HepG2 (cell line): Measurements from ENCODE around the gene ZBTB47. TPM values are rescaled to one million over a fixed set of nuclear protein-coding genes. Genes with fewer than 3 reads are reported as not detected.

ENCODE experiments used
- CBX1 ChIP-seq: IDR thresholded peaks from one replicate; pipeline ENCODE4 v1.6.1; 2016; ENCODE audit warnings: antibody characterized with exemption, low read depth
- CENPX ChIP-seq: sonication (generic); formaldehyde crosslinking; IDR thresholded peaks from 2 replicates; pipeline ENCODE4 v1.9.0; 2021; ENCODE audit warnings: mild to moderate bottlenecking, missing genetic modification reagents, moderate library complexity
- CTCF ChIP-seq: sonication (generic); formaldehyde crosslinking; IDR thresholded peaks from 2 replicates; pipeline ENCODE4 v1.5.0; 2020; ENCODE audit warnings: mild to moderate bottlenecking, missing genetic modification reagents, moderate library complexity
- HNRNPK ChIP-seq: fragments of 200-400 bp; formaldehyde crosslinking; IDR thresholded peaks from 2 replicates; pipeline ENCODE4 v1.6.1; 2018; ENCODE audit warnings: low read length, low read depth, moderate library complexity, mild to moderate bottlenecking; ENCODE audit not compliant: poor library complexity, severe bottlenecking
- KLF6 ChIP-seq: IDR thresholded peaks from 2 replicates; pipeline ENCODE4 v1.8.0; 2016; ENCODE audit warnings: missing biosample characterization, missing genetic modification reagents
- MAFK ChIP-seq, 2 experiments: IDR thresholded peaks in 1 of 2; conservative IDR thresholded peaks in 1 of 2; 2 replicates each; pipeline ENCODE4 v1.6.1; 2011; ENCODE audit warnings: improper control_type of control experiment in 2 of 2, low read length in 2 of 2
- PHF20 ChIP-seq: sonication (generic); formaldehyde crosslinking; IDR thresholded peaks from 2 replicates; pipeline ENCODE4 v1.5.0; 2020; ENCODE audit warnings: mild to moderate bottlenecking, missing genetic modification reagents
- PHF21A ChIP-seq: sonication (generic); formaldehyde crosslinking; IDR thresholded peaks from 2 replicates; pipeline ENCODE4 v1.5.0; 2020; ENCODE audit warnings: mild to moderate bottlenecking, missing genetic modification reagents
- POLR2A ChIP-seq, 2 experiments: IDR thresholded peaks; 2 replicates each; pipeline ENCODE4 v1.6.1; 2011; ENCODE audit warnings: low read depth in 2 of 2, low read length in 2 of 2, mild to moderate bottlenecking in 1 of 2, moderate library complexity in 1 of 2; ENCODE audit not compliant: insufficient read depth in 1 of 2
- PRMT3 ChIP-seq: sonication (generic); formaldehyde crosslinking; IDR thresholded peaks from 2 replicates; pipeline ENCODE4 v1.8.1; 2022; ENCODE audit warnings: low read depth, mild to moderate bottlenecking, moderate library complexity, missing genetic modification reagents, borderline replicate concordance
- SIN3A ChIP-seq: IDR thresholded peaks from 2 replicates; pipeline ENCODE4 v1.6.1; 2011; ENCODE audit warnings: low read depth, mild to moderate bottlenecking, control low read depth, low read length, borderline replicate concordance
- SMC3 ChIP-seq: IDR thresholded peaks from 2 replicates; pipeline ENCODE4 v1.6.1; 2011; ENCODE audit warnings: low read length, improper control_type of control experiment
- STAG1 ChIP-seq: sonication (generic); formaldehyde crosslinking; IDR thresholded peaks from 2 replicates; pipeline ENCODE4 v1.4.0; 2020; ENCODE audit warnings: missing genetic modification reagents
- TMF1 ChIP-seq: sonication (generic); formaldehyde crosslinking; IDR thresholded peaks from 2 replicates; pipeline ENCODE4 v1.8.1; 2022; ENCODE audit warnings: low read depth, missing genetic modification reagents
- ZFAT ChIP-seq: sonication (generic); formaldehyde crosslinking; conservative IDR thresholded peaks from 2 replicates; pipeline ENCODE4 v1.8.1; 2023; ENCODE audit warnings: missing genetic modification reagents, inconsistent platforms
- ZFP90 ChIP-seq: sonication (generic); formaldehyde crosslinking; IDR thresholded peaks from 2 replicates; pipeline ENCODE4 v1.8.0; 2022; ENCODE audit warnings: missing genetic modification reagents, mild to moderate bottlenecking, inconsistent platforms, borderline replicate concordance
- ZNF235 ChIP-seq: sonication (generic); formaldehyde crosslinking; IDR thresholded peaks from 2 replicates; pipeline ENCODE4 v1.8.1; 2023; ENCODE audit warnings: mild to moderate bottlenecking, missing genetic modification reagents, borderline replicate concordance
- ZNF3 ChIP-seq: IDR thresholded peaks from 2 replicates; pipeline ENCODE4 v1.7.0; 2017; ENCODE audit warnings: inconsistent platforms
- ZNF550 ChIP-seq: sonication (generic); formaldehyde crosslinking; IDR thresholded peaks from 2 replicates; pipeline ENCODE4 v1.4.0; 2020; ENCODE audit warnings: mild to moderate bottlenecking, missing genetic modification reagents, borderline replicate concordance
- ZNF674 ChIP-seq: sonication (generic); formaldehyde crosslinking; IDR thresholded peaks from 2 replicates; pipeline ENCODE4 v1.5.0; 2020; ENCODE audit warnings: low read depth, mild to moderate bottlenecking, missing genetic modification reagents
- polyA plus RNA-seq, 8 experiments: library from polyadenylated mRNA; depleted of rRNA in 3 of 8; stranded (reverse) in 7 of 8; unstranded in 1 of 8; fragments of >200 nt; fragmentation: Illumina TruSeq in 4 of 8; extraction: Trizol in 4 of 8; gene quantifications; 2 replicates each; pipeline versions ENCODE4 v1.2.1 to v1.2.3, GENCODE V29; 2011 to 2016; ENCODE audit warnings: low read depth in 4 of 8, missing spikeins in 1 of 8, mixed read lengths in 1 of 8; ENCODE audit not compliant: insufficient read depth in 1 of 8
- total RNA-seq, 5 experiments: library from RNA; depleted of rRNA; stranded (reverse); fragments of >200 nt; fragmentation: Illumina TruSeq; extraction: Trizol; gene quantifications; 2 replicates each; pipeline ENCODE4 v1.2.3, GENCODE V29; 2016; ENCODE audit warnings: low read depth in 1 of 5
- TF ChIP-seq, protein P1 (sequence below): sonication (generic); formaldehyde crosslinking; IDR thresholded peaks from 2 replicates; pipeline ENCODE4 v1.9.0; 2021; ENCODE audit warnings: missing genetic modification reagents, borderline replicate concordance
- TF ChIP-seq, protein P2 (sequence below): sonication (generic); formaldehyde crosslinking; IDR thresholded peaks from 2 replicates; pipeline ENCODE4 v1.5.0; 2020; ENCODE audit warnings: mild to moderate bottlenecking, low read depth, missing genetic modification reagents, borderline replicate concordance
- TF ChIP-seq, protein P3 (sequence below): sonication (generic); formaldehyde crosslinking; IDR thresholded peaks from 2 replicates; pipeline ENCODE4 v1.4.0; 2020; ENCODE audit warnings: missing genetic modification reagents
- TF ChIP-seq, protein P4 (sequence below): sonication (generic); formaldehyde crosslinking; IDR thresholded peaks from 2 replicates; pipeline ENCODE4 v1.5.1; 2020; ENCODE audit warnings: missing genetic modification reagents, mild to moderate bottlenecking, borderline replicate concordance

Gene ZBTB47
- total and polyA plus RNA-seq, 2 of the 13 experiments (the other 11 are each of a cell fraction or from before 2014, with no cell fraction given): 1.5 to 3.1 TPM

DNA sequence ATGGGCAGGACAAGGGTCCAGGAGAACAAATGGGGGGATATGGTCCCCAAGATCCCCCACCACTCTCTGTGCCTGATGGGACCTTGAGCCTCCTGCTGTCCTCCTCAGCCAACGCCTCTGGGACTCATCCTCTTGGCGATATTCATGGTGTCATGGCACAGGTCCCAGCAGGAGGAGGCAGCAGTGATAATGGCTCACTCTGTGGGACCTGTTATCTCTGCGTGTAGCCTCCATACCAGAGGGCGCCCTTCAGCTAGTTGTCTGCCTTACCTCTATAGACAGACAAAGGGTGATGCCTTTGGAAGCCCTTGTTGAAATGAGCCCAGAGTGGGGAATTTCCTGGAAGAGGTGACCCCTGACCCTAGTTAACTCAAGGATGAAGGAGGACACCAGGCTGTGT is 7.4 kb downstream of the ZBTB47 start (continued):
- TF ChIP-seq, protein P1, sequence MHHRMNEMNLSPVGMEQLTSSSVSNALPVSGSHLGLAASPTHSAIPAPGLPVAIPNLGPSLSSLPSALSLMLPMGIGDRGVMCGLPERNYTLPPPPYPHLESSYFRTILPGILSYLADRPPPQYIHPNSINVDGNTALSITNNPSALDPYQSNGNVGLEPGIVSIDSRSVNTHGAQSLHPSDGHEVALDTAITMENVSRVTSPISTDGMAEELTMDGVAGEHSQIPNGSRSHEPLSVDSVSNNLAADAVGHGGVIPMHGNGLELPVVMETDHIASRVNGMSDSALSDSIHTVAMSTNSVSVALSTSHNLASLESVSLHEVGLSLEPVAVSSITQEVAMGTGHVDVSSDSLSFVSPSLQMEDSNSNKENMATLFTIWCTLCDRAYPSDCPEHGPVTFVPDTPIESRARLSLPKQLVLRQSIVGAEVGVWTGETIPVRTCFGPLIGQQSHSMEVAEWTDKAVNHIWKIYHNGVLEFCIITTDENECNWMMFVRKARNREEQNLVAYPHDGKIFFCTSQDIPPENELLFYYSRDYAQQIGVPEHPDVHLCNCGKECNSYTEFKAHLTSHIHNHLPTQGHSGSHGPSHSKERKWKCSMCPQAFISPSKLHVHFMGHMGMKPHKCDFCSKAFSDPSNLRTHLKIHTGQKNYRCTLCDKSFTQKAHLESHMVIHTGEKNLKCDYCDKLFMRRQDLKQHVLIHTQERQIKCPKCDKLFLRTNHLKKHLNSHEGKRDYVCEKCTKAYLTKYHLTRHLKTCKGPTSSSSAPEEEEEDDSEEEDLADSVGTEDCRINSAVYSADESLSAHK (CRISPR knock-in tag): no peak
- no peak for TF ChIP-seq PHF21A (CRISPR knock-in tag)
- TF ChIP-seq CTCF (CRISPR knock-in tag): peak; percentile 60
- no peak for TF ChIP-seq POLR2A (IDR thresholded peaks at IDR 0.05; ENCODE audit: insufficient read depth in 1 of 2, low read depth in 2 of 2, low read length in 2 of 2)
- TF ChIP-seq, protein P2, sequence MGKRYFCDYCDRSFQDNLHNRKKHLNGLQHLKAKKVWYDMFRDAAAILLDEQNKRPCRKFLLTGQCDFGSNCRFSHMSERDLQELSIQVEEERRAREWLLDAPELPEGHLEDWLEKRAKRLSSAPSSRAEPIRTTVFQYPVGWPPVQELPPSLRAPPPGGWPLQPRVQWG (CRISPR knock-in tag): no peak
- no peak for TF ChIP-seq HNRNPK
- no peak for TF ChIP-seq ZNF235
- no peak for TF ChIP-seq ZNF674
- TF ChIP-seq, protein P3, sequence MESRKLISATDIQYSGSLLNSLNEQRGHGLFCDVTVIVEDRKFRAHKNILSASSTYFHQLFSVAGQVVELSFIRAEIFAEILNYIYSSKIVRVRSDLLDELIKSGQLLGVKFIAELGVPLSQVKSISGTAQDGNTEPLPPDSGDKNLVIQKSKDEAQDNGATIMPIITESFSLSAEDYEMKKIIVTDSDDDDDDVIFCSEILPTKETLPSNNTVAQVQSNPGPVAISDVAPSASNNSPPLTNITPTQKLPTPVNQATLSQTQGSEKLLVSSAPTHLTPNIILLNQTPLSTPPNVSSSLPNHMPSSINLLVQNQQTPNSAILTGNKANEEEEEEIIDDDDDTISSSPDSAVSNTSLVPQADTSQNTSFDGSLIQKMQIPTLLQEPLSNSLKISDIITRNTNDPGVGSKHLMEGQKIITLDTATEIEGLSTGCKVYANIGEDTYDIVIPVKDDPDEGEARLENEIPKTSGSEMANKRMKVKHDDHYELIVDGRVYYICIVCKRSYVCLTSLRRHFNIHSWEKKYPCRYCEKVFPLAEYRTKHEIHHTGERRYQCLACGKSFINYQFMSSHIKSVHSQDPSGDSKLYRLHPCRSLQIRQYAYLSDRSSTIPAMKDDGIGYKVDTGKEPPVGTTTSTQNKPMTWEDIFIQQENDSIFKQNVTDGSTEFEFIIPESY (CRISPR knock-in tag): peak; percentile 93
- no peak for TF ChIP-seq KLF6 (CRISPR knock-in tag)
- TF ChIP-seq, protein P4, sequence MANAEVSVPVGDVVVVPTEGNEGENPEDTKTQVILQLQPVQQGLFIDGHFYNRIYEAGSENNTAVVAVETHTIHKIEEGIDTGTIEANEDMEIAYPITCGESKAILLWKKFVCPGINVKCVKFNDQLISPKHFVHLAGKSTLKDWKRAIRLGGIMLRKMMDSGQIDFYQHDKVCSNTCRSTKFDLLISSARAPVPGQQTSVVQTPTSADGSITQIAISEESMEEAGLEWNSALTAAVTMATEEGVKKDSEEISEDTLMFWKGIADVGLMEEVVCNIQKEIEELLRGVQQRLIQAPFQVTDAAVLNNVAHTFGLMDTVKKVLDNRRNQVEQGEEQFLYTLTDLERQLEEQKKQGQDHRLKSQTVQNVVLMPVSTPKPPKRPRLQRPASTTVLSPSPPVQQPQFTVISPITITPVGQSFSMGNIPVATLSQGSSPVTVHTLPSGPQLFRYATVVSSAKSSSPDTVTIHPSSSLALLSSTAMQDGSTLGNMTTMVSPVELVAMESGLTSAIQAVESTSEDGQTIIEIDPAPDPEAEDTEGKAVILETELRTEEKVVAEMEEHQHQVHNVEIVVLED (CRISPR knock-in tag): no peak
- TF ChIP-seq CENPX (CRISPR knock-in tag): no peak
- TF ChIP-seq ZNF3: no peak
- TF ChIP-seq ZFP90 (CRISPR knock-in tag): no peak
- TF ChIP-seq TMF1 (CRISPR knock-in tag): no peak
- no peak for TF ChIP-seq ZFAT (CRISPR knock-in tag)
- no peak for TF ChIP-seq CBX1
- TF ChIP-seq MAFK (conservative IDR thresholded peaks at IDR 0.05 in 1 of 2, IDR thresholded peaks at IDR 0.05 in 1 of 2; ENCODE audit: low read length in 2 of 2): no peak
- TF ChIP-seq SIN3A: no peak
- peak; percentile 66 for TF ChIP-seq STAG1 (CRISPR knock-in tag)
- TF ChIP-seq ZNF550 (CRISPR knock-in tag): no peak
- no peak for TF ChIP-seq PHF20 (CRISPR knock-in tag)
- peak; percentile 49 for TF ChIP-seq SMC3
- no peak for TF ChIP-seq PRMT3 (CRISPR knock-in tag)
